Spleen (tissue), 7 donors: ENCODE data around the gene MYO6.

Source experiments
- CTCF ChIP-seq, 11 experiments: fragments of 200-600 bp in 7 of 11; fragments of 450-650 bp in 4 of 11; sonication (generic) in 4 of 11; IDR thresholded peaks in 8 of 11; conservative IDR thresholded peaks in 3 of 11; 1 replicate in 7 of 11; 2 replicates in 4 of 11; pipeline versions ENCODE4 v1.4.0 to v1.8.0; 2016 to 2021; ENCODE audit warnings: antibody characterized with exemption in 11 of 11, inconsistent platforms in 4 of 11, mild to moderate bottlenecking in 1 of 11
- POLR2A ChIP-seq, 3 donors: fragments of 450-650 bp; IDR thresholded peaks; one replicate each; pipeline ENCODE4 v1.5.1; 2017; ENCODE audit warnings: antibody characterized with exemption in 3 of 3, mild to moderate bottlenecking in 1 of 3
- POLR2AphosphoS5 ChIP-seq, 3 donors: sonication (generic); formaldehyde crosslinking; IDR thresholded peaks; one replicate each; pipeline ENCODE4 v1.5.1; 2017; ENCODE audit warnings: antibody characterized with exemption in 3 of 3
- donor health status: DM: no; HTN: no; CAD: no; lungs with moderate emphysema.
- donor health status: DM: no; HTN: no; CAD: no.
- donor health status: DM: no; HTN: no; CAD: no.

DNA sequence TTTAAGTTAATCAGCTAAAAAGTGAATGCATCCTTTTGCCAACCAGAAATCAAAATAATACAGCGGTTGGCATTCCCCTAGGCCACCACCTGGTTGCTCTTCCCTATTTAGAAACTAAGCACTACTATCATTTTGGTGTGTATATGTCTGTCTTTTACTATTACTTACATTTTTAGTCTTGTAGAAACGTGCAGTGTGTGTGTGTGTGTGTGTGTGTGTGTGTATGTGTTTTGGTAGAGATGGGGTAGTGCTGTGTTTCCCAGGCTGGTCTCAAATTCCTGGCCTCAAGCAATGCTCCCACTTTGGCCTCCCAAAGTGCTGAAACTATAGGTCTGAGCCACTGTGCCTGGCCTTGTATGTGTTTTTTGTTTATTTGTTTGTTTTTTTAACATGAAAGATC is 27.4 kb downstream of the MYO6 start:
- TF ChIP-seq CTCF (IDR thresholded peaks at IDR 0.05 in 8 of 11, conservative IDR thresholded peaks at IDR 0.05 in 3 of 11) (no peak), POLR2AphosphoS5 (IDR thresholded peaks at IDR 0.05) (no peak), POLR2A (IDR thresholded peaks at IDR 0.05) (no peak)
